ENCODE measurements around the gene NRXN3.

The NRXN3 gene

GRCh38 chr14:78714711-78715110 is 544.5 kb downstream of the NRXN3 start:
- no peak for DNase-seq (ENCODE audit: low read depth)

GRCh38 chr14:78721756-78722480 is 551.7 kb downstream of the NRXN3 start:
- no peak for DNase-seq (ENCODE audit: low read depth)

- DNase-seq (ENCODE audit: low read depth), result no peak
These were observed 554.9 kb downstream of the NRXN3 start for GRCh38 chr14:78725086-78725485.

- DNase-seq (ENCODE audit: low read depth), result no peak
These were observed 566.9 kb downstream of the NRXN3 start for GRCh38 chr14:78737116-78737515.

GRCh38 chr14:78737601-78738000 is 567.4 kb downstream of the NRXN3 start:
- no peak for DNase-seq (ENCODE audit: low read depth)

- no peak for DNase-seq (ENCODE audit: low read depth)
These were observed 576.0 kb downstream of the NRXN3 start for GRCh38 chr14:78746086-78746595.

GRCh38 chr14:78747813-78748212 is 577.6 kb downstream of the NRXN3 start:
- DNase-seq (ENCODE audit: low read depth), result no peak

- no peak for DNase-seq (ENCODE audit: low read depth)
These were observed 582.5 kb downstream of the NRXN3 start for GRCh38 chr14:78752518-78753188.

GRCh38 chr14:78754059-78754458 is 583.9 kb downstream of the NRXN3 start:
- DNase-seq (ENCODE audit: low read depth), result no peak

GRCh38 chr14:78758333-78758732 is 588.2 kb downstream of the NRXN3 start:
- DNase-seq (ENCODE audit: low read depth), result no peak

GRCh38 chr14:78762331-78762730 is 592.2 kb downstream of the NRXN3 start:
- no peak for DNase-seq (ENCODE audit: low read depth)

- DNase-seq (ENCODE audit: low read depth), result no peak
These were observed 593.6 kb downstream of the NRXN3 start for GRCh38 chr14:78763746-78764145.

GRCh38 chr14:78764240-78764639 is 594.1 kb downstream of the NRXN3 start:
- no peak for DNase-seq (ENCODE audit: low read depth)

GRCh38 chr14:78764645-78765044 is 594.5 kb downstream of the NRXN3 start:
- no peak for DNase-seq (ENCODE audit: low read depth)

GRCh38 chr14:78767436-78767835 is 597.3 kb downstream of the NRXN3 start:
- no peak for DNase-seq (ENCODE audit: low read depth)

GRCh38 chr14:78782551-78782950 is 612.4 kb downstream of the NRXN3 start:
- DNase-seq (ENCODE audit: low read depth), result no peak

- DNase-seq (ENCODE audit: low read depth), result no peak
These were observed 615.1 kb downstream of the NRXN3 start for GRCh38 chr14:78785265-78785664.

- DNase-seq (ENCODE audit: low read depth), result no peak
These were observed 618.5 kb downstream of the NRXN3 start for GRCh38 chr14:78788467-78789360.

- no peak for DNase-seq (ENCODE audit: low read depth)
These were observed 620.1 kb downstream of the NRXN3 start for GRCh38 chr14:78790271-78790670.

- DNase-seq (ENCODE audit: low read depth), result no peak
These were observed 628.6 kb downstream of the NRXN3 start for GRCh38 chr14:78798757-78799156.

GRCh38 chr14:78805570-78805969 is 635.4 kb downstream of the NRXN3 start:
- no peak for DNase-seq (ENCODE audit: low read depth)

GRCh38 chr14:78823035-78823434 is 652.9 kb downstream of the NRXN3 start:
- no peak for DNase-seq (ENCODE audit: low read depth)

GRCh38 chr14:78823516-78823915 is 653.3 kb downstream of the NRXN3 start:
- no peak for DNase-seq (ENCODE audit: low read depth)

Data from GM04503 (cell line).